GM19372 (cell line): ENCODE results near the gene SPPL2A.

Experiments
- ATAC-seq: cut with Tn5 transposase; IDR thresholded peaks from one replicate; pipeline ENCODE4 v1.9.1; 2021; ENCODE audit warnings: mild to moderate bottlenecking, low read depth, moderate library complexity; ENCODE audit not compliant: unreplicated experiment

The SPPL2A gene

GRCh38 chr15:50774450-50774849, 8.9 kb upstream of the SPPL2A start:
- no peak for ATAC-seq

DNA sequence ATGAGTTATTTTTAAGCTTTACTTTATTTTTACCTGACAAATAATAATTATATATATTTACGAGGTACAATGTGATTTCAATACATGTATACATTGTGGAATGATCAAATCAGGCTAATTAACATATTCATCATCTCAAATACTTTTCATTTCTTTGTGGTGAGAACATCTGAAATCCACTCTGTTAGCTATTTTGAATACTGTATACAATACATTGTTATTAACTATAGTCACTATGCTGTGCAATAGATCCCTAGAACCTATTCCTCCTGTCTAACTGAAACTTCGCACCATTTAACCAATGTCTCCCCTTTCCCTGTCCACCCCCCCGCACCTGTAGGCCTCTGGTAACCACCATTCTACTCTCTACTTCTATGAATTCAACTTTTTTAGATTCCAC, 7.9 kb upstream of the SPPL2A start:
- ATAC-seq, result no peak

GRCh38 chr15:50767332-50767861, 1.9 kb upstream of the SPPL2A start:
- ATAC-seq, result no peak

DNA sequence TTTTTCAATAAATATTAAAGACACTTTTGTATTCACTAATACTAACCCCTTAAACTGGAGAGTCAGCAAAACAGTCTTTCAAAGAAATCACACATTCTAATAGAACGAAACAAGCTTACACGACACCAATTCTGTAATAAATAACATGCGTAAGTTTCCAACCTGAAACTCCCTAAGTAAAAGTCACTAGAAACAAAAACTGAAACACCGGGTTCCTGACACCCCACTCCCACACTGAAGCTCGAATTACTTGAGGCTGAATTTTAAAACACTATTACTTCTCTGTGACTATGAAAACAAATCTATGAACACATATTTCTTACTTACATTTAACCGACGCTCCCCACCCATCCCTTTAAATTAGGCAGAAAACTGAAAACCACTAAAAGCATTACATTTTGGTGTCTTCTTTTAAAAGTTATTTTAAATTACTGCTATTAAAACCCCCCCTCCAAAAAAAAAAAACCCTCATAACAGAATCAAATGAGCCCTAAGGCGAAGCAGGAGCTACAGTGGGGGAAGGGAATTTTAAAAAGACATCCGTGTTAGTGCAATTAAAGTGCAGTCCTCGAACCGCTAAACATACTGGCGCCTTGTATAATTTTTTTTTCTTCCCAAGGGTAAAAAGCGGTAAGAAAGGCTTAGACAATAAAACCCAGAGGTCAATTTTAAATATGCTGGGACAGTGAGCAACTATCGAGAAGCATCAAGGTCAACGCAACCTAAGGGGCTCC, 878 bp downstream of the SPPL2A start:
- ATAC-seq, result no peak

GRCh38 chr15:50758712-50759205, 6.7 kb downstream of the SPPL2A start:
- no peak for ATAC-seq

DNA sequence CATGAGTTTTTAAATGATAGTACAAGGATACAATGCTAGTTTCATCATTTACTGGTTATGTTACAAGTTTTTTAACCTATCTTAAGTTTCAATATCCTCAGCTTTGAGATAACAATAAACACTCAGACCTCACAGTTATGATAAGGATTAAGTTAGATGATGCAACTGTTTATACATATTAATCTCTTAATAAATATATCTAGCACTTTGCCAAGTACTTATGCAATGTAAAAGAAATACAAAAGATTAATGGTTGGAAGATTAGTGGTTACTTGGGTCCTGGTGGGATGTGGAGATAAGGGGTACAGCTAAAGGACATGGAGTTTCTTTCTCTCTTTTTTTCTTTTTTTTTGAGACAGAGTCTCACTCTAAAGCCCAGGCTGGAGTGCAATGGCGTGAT, 12.0 kb downstream of the SPPL2A start:
- no peak for ATAC-seq

- no peak for ATAC-seq
Observed at GRCh38 chr15:50751394-50751793, 14.1 kb downstream of the SPPL2A start.

- ATAC-seq, result no peak
Observed at GRCh38 chr15:50750227-50750705, 15.2 kb downstream of the SPPL2A start.

DNA sequence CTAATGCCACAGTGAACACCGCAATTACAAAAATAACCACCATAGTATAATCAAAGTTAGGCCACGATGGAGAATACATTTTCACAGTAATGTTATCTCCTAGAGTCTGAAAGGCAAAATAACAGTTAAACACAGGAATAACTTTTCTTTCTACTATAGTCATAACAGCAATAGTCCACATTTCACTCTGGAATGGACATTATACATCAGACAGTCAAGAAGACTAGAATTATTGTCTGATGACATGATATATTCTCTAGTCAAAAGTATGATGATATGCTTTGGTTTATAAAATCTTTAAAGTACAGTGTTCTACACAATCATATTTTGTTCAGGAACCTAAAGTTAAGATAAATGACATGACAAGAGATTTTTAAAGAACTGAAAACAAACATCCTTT, 18.0 kb downstream of the SPPL2A start:
- ATAC-seq, result no peak

- no peak for ATAC-seq
Observed at GRCh38 chr15:50744601-50745000, 20.9 kb downstream of the SPPL2A start.

GRCh38 chr15:50740955-50741354, 24.6 kb downstream of the SPPL2A start:
- ATAC-seq, result no peak

DNA sequence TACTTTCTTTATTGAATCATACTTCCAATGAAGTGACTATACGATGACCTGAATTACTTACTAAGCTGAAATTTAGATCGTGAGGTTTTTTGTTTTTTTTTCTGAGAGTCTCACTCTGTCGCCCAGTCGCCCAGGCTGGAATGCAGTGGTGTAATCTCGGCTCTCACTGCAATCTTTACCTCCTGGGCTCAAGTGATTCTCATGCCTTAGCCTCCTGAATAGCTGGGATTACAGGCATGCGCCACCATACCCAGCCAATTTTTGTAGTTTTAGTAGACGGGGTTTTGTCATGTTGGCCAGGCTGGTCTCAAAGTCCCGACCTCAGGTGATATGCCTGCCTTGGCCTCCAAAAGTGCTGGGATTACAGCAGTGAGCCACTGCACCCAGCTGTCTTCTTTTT, 28.7 kb downstream of the SPPL2A start:
- no peak for ATAC-seq

DNA sequence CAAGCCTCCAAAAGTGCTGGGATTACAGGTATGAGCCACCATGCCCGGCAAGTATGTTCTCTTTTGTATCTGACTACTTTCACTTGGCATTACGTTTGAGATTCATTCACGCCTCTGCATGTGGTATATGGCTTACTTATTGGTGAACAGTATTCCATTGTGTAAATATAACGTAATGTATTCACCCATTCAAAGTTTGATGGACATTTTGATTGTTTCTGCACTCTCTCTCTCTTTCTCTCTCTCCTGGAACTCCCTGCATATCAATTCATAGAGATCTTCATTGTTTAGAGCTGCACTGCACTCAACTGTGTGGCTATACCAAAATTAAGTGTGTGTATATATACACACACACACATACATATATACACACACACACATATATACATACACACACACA, 30.4 kb downstream of the SPPL2A start:
- ATAC-seq, result no peak

DNA sequence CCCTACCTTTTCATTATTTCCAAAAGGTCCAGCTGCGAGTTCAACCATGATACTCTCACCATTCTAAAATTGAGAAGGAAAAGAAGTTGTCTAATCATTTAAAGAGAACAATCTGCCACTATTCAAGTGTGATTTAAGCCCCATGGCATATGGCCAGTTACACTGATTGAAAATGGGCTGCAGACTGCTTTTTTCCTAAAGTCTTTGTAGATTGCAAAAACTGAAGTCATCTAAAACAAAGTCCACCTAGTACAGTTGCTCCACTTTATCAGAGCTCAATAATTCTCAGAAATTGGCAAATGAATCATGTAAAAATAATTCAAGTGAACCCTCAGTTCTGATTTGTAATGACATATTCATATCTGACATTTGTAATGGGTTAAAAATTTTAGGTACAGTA, 39.2 kb downstream of the SPPL2A start:
- no peak for ATAC-seq

GRCh38 chr15:50718700-50719125, 46.8 kb downstream of the SPPL2A start:
- no peak for ATAC-seq

DNA sequence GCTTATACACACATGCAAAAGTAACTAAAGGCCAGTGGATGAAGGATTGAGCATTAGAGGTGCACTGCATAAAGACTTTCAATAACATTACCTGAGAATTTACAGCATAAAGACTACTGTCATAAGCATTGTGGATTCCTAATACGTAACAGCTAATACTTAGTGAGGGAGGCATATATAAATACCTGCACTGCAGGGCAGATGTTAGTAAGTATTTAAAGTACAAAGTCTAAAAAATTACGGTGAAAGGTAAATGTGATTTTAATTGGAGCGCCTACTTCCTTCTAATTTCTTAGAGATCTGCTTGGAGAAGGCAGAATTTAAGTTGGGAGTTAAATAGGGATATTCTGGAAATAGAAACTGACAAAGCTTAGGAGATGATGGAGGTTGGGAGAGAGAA, 53.5 kb downstream of the SPPL2A start:
- ATAC-seq, result no peak

DNA sequence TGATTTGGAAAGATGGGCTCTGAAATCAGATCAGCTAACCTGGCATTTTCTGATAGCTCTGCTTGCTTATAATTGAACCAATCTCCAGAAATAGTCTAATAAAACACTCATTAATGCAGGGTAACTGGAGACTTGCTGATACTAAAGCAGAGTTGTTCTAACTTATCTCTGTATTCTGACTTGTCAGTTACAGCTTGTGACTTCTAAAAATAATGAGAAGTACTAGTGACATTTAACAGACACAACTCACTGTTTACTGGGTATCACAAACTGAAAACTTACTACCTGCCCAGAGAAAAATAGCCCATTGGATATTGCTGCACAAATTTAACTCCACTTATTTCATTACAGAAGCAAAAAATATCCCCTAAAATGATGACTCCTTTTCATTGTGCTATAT, 54.9 kb downstream of the SPPL2A start:
- ATAC-seq, result no peak

- ATAC-seq, result no peak
Observed at GRCh38 chr15:50707878-50708427, 57.6 kb downstream of the SPPL2A start.

DNA sequence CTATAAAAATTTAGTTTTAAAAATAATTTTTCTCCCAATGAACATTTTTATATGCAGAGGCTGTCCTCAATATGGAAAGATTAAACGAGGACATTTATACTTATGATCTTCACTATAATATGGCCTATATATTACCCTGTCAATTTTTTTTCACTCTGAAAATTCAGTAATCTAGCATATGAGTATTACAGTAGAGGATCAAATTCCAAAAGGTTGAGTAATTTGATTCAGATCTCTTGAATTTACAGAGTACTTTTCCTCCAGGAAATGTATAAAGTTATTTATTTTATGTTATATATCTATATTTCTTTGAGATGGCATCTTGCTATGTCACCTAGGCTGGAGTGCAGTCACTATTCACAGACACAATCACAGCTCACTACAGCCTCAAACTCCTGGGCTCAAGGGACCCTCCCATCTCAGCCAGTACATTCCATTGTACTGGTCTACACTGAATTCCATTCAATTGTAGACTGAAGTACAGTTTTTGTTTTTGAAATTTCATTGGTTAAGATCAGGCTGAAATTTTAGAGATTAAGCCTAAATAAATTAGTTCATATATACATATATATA, 62.7 kb downstream of the SPPL2A start:
- no peak for ATAC-seq

GRCh38 chr15:50698101-50698500, 67.4 kb downstream of the SPPL2A start:
- ATAC-seq, result no peak

DNA sequence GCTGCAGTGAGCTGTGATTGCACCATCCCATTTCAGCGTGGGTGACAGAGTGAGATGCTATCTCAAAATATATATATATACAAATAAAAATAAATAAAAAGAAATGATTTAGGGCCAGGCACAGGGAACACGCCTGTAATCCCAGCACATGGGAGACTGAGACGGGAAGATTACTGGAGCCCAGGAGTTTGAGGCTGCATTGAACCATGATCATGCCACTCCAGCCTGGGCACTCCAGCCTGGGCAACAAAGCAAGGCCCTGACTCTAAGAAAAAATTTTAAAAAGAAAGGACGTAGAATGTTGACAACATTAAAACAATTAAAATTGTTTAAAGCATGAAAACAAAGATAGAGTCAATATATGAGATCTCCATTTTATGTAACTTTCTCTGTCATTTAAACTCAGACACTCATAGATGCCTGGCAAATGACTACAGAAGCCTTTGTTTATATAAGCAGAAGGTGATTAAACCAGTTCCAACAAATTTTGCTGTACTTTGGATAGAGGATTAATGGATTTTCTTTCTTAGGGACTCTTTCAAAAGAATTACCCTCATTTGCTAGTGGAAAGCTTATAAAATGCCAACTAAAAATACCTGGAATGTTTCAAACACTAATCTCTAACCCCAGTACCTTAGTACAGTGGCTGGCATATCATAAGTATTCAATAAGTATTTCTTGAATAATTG, 68.3 kb downstream of the SPPL2A start:
- no peak for ATAC-seq
